ENCODE measurements around the gene CRACR2B.

- TF ChIP-seq CTCF (IDR thresholded peaks at IDR 0.05; ENCODE audit: low read depth, low read length, poor library complexity, severe bottlenecking), result peak; percentile 35
- no peak for TF ChIP-seq EZH2phosphoT487 (IDR thresholded peaks at IDR 0.05; ENCODE audit: borderline replicate concordance, low read length)
Observed at GRCh38 chr11:788009-788640, 39.6 kb upstream of the CRACR2B start.

Data from DOHH2 (cell line).